ENCODE data around the gene ANO9. TPM values are rescaled to one million over a fixed set of nuclear protein-coding genes. Genes with fewer than 3 reads are reported as not detected.

ANO9 gene
- total and polyA plus RNA-seq, 4 donors: 0.20 to 0.75 (median 0.40) TPM

DNA sequence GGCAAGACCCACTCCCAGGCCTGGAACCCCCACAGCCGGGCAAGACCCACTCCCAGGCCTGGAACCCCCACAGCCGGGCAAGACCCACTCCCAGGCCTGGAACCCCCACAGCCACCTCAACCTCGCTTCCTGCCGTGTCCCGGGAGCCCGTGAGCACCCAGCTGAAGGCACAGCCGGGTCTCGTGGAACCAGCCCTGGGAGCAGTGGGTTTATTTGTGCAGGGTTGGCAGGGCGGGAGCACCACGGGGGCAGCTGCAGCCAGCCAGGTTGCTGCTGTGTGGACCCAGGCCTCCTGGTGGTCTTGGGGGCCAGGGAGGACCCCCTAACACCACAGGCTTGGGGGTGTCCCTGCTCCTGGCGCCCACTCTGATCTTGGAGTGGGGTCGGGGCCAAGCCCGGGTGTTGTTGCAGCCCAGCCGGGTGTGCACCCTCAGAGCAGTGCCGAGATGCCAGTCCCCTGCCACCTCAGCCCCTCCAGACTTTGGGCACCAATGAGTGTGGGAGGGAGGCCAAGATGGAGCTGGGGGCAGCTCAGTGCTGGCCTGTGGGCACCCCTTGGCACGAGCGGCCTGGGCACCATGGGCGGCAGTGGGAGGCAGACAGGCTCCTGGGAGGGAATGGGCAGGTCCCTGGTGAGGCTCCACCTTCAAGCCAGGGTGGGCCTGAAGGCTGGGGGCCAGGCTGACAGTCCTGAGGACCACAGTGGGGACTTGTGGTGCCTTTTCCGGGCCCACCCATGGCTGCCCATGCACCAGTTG is 56.0 kb downstream of the ANO9 start:
- H3K27me3 ChIP-seq (ENCODE audit: control insufficient read depth in 4 of 4, insufficient read depth in 4 of 4, low read length in 3 of 4): no peaks in the 10 kb centered on the region
- WGBS: 92% methylated on average over 19 of the region's 19 CpGs

DNA sequence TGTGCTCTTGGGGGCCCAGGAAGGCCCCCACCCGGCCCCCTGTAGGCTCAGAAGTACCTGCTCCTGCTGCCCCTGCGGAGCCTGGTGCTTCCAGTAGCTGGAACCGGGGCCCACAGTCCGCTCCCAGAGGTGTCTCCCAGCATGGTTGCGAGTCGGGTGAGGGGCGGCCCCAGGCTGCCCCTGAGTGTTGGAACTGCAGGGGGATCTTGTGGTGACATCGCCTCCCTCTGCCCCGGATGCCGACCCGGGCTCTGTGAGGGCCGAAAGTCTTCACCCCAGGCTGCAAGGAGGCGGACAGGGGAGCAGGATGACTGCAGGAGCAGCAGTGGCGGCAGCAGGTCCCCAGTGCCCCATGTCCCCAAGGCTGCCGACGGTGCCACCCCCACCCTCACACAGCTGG is 57.3 kb downstream of the ANO9 start:
- TF ChIP-seq FOXA2 (IDR thresholded peaks at IDR 0.05): no peak
- TF ChIP-seq, protein P1, sequence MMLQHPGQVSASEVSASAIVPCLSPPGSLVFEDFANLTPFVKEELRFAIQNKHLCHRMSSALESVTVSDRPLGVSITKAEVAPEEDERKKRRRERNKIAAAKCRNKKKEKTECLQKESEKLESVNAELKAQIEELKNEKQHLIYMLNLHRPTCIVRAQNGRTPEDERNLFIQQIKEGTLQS (IDR thresholded peaks at IDR 0.05): no peak
- TF ChIP-seq EGR1 (IDR thresholded peaks at IDR 0.05; ENCODE audit: low read depth in 2 of 2): no peak
- TF ChIP-seq YY1 (IDR thresholded peaks at IDR 0.05): no peak
- TF ChIP-seq HNF4A (conservative IDR thresholded peaks at IDR 0.05): no peak
- TF ChIP-seq HNF4G (IDR thresholded peaks at IDR 0.05): no peak
- TF ChIP-seq, protein P2, sequence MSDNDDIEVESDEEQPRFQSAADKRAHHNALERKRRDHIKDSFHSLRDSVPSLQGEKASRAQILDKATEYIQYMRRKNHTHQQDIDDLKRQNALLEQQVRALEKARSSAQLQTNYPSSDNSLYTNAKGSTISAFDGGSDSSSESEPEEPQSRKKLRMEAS (IDR thresholded peaks at IDR 0.05): no peak
- TF ChIP-seq RXRA (IDR thresholded peaks at IDR 0.05): no peak
- TF ChIP-seq FOXA1 (IDR thresholded peaks at IDR 0.05): no peak
- TF ChIP-seq, protein P3, sequence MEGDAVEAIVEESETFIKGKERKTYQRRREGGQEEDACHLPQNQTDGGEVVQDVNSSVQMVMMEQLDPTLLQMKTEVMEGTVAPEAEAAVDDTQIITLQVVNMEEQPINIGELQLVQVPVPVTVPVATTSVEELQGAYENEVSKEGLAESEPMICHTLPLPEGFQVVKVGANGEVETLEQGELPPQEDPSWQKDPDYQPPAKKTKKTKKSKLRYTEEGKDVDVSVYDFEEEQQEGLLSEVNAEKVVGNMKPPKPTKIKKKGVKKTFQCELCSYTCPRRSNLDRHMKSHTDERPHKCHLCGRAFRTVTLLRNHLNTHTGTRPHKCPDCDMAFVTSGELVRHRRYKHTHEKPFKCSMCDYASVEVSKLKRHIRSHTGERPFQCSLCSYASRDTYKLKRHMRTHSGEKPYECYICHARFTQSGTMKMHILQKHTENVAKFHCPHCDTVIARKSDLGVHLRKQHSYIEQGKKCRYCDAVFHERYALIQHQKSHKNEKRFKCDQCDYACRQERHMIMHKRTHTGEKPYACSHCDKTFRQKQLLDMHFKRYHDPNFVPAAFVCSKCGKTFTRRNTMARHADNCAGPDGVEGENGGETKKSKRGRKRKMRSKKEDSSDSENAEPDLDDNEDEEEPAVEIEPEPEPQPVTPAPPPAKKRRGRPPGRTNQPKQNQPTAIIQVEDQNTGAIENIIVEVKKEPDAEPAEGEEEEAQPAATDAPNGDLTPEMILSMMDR (IDR thresholded peaks at IDR 0.05; ENCODE audit: low read depth, low read length, missing input control): no peak
- TF ChIP-seq RAD21 (IDR thresholded peaks at IDR 0.05): no peak
- TF ChIP-seq JUND (IDR thresholded peaks at IDR 0.05): no peak
- no peak for TF ChIP-seq TAF1 (conservative IDR thresholded peaks at IDR 0.05)
- TF ChIP-seq, protein P4, sequence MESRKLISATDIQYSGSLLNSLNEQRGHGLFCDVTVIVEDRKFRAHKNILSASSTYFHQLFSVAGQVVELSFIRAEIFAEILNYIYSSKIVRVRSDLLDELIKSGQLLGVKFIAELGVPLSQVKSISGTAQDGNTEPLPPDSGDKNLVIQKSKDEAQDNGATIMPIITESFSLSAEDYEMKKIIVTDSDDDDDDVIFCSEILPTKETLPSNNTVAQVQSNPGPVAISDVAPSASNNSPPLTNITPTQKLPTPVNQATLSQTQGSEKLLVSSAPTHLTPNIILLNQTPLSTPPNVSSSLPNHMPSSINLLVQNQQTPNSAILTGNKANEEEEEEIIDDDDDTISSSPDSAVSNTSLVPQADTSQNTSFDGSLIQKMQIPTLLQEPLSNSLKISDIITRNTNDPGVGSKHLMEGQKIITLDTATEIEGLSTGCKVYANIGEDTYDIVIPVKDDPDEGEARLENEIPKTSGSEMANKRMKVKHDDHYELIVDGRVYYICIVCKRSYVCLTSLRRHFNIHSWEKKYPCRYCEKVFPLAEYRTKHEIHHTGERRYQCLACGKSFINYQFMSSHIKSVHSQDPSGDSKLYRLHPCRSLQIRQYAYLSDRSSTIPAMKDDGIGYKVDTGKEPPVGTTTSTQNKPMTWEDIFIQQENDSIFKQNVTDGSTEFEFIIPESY (IDR thresholded peaks at IDR 0.05): no peak
- TF ChIP-seq, protein P5, sequence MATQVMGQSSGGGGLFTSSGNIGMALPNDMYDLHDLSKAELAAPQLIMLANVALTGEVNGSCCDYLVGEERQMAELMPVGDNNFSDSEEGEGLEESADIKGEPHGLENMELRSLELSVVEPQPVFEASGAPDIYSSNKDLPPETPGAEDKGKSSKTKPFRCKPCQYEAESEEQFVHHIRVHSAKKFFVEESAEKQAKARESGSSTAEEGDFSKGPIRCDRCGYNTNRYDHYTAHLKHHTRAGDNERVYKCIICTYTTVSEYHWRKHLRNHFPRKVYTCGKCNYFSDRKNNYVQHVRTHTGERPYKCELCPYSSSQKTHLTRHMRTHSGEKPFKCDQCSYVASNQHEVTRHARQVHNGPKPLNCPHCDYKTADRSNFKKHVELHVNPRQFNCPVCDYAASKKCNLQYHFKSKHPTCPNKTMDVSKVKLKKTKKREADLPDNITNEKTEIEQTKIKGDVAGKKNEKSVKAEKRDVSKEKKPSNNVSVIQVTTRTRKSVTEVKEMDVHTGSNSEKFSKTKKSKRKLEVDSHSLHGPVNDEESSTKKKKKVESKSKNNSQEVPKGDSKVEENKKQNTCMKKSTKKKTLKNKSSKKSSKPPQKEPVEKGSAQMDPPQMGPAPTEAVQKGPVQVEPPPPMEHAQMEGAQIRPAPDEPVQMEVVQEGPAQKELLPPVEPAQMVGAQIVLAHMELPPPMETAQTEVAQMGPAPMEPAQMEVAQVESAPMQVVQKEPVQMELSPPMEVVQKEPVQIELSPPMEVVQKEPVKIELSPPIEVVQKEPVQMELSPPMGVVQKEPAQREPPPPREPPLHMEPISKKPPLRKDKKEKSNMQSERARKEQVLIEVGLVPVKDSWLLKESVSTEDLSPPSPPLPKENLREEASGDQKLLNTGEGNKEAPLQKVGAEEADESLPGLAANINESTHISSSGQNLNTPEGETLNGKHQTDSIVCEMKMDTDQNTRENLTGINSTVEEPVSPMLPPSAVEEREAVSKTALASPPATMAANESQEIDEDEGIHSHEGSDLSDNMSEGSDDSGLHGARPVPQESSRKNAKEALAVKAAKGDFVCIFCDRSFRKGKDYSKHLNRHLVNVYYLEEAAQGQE (IDR thresholded peaks at IDR 0.05): no peak
- no peak for TF ChIP-seq SP1 (IDR thresholded peaks at IDR 0.05)
- no peak for TF ChIP-seq GABPA (IDR thresholded peaks at IDR 0.05 in 1 of 2, conservative IDR thresholded peaks at IDR 0.05 in 1 of 2)
- no peak for TF ChIP-seq NR2F2 (IDR thresholded peaks at IDR 0.05)
- Histone ChIP-seq H3K4me3 (ENCODE audit: low read depth in 1 of 3, low read length in 3 of 3) (no peak overlapping the region), H3K36me3 (ENCODE audit: control insufficient read depth in 4 of 4, insufficient read depth in 3 of 4, low read depth in 1 of 4, low read length in 3 of 4) (no peaks in the 10 kb centered on the region), H3K27me3 (ENCODE audit: control insufficient read depth in 4 of 4, insufficient read depth in 4 of 4, low read length in 3 of 4) (no peaks in the 10 kb centered on the region), H3K9ac (ENCODE audit: low read depth in 1 of 2, low read length in 2 of 2) (no peak overlapping the region), H3K27ac (ENCODE audit: low read depth in 1 of 2, low read length in 2 of 2) (no peak overlapping the region), H3K9me3 (ENCODE audit: control insufficient read depth in 4 of 4, low read length in 3 of 4) (peaks cover 0 to 2% (median under 1%) of the 10 kb centered on the region in 4 donors), H3K4me1 (ENCODE audit: control insufficient read depth in 4 of 4, insufficient read depth in 4 of 4, low read length in 3 of 4) (peaks cover 0 to 1% (median 0%) of the 10 kb centered on the region in 4 donors)
- no peak for DNase-seq (ENCODE audit: low spot score)
- 89% methylated on average over 16 of the region's 16 CpGs for WGBS

More for the DNA sequence above, 56.0 kb downstream of the ANO9 start:
- Histone ChIP-seq H3K9ac (ENCODE audit: low read depth in 1 of 2, low read length in 2 of 2) (no peak overlapping the region), H3K9me3 (ENCODE audit: control insufficient read depth in 4 of 4, low read length in 3 of 4) (peaks cover 0 to 2% (median under 1%) of the 10 kb centered on the region in 4 donors), H3K4me3 (ENCODE audit: low read depth in 1 of 3, low read length in 3 of 3) (no peak overlapping the region), H3K27ac (ENCODE audit: low read depth in 1 of 2, low read length in 2 of 2) (no peak overlapping the region), H3K36me3 (ENCODE audit: control insufficient read depth in 4 of 4, insufficient read depth in 3 of 4, low read depth in 1 of 4, low read length in 3 of 4) (no peaks in the 10 kb centered on the region), H3K4me1 (ENCODE audit: control insufficient read depth in 4 of 4, insufficient read depth in 4 of 4, low read length in 3 of 4) (no peaks in the 10 kb centered on the region)
- TF ChIP-seq EGR1 (IDR thresholded peaks at IDR 0.05; ENCODE audit: low read depth in 2 of 2): no peak
- no peak for DNase-seq (ENCODE audit: low spot score)

Data from liver (tissue), 9 donors.